ENCODE measurements around the gene SLC25A24. TPM values are rescaled to one million over a fixed set of nuclear protein-coding genes. Genes with fewer than 3 reads are reported as not detected.
"Not testable (repeated sequence)": the region's sequence is repeated elsewhere in the genome, so short reads cannot be mapped to it uniquely, and the experiment has no call there.

Gene SLC25A24
- total and polyA plus RNA-seq, 7 donors = 3.2 to 9.4 (median 6.8) TPM

DNA sequence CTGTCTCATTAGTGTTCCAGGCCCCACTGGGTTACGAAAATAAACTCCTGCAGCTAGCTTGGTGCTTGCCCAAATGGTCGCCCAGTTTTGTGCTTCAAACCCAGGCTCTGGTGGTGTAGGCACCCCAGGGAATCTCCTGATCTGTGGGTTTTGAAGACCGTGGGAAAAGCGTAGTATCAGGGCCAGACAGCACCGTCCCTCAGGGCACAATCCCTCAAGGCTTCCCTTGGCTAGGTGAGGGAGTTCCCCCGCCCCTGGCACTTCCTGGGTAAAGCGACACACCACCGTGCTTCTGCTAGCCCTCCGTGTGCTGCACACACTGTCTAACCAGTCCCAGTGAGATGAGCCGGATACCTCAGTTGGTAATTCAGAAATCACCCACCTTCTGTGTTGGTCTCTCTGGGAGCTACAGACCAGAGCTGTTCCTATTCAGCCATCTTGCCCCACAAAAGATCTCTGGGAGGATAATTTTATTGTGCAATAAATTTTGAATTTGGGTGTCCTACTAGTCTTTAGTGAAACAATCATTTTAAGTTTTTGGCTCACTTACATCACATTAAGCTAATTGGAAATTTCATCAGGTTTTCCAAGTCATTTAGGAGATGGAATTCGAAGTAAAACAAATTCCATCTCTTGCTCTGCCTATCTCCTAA lies 9.4 kb upstream of the SLC25A24 start:
- TF ChIP-seq, protein P1, sequence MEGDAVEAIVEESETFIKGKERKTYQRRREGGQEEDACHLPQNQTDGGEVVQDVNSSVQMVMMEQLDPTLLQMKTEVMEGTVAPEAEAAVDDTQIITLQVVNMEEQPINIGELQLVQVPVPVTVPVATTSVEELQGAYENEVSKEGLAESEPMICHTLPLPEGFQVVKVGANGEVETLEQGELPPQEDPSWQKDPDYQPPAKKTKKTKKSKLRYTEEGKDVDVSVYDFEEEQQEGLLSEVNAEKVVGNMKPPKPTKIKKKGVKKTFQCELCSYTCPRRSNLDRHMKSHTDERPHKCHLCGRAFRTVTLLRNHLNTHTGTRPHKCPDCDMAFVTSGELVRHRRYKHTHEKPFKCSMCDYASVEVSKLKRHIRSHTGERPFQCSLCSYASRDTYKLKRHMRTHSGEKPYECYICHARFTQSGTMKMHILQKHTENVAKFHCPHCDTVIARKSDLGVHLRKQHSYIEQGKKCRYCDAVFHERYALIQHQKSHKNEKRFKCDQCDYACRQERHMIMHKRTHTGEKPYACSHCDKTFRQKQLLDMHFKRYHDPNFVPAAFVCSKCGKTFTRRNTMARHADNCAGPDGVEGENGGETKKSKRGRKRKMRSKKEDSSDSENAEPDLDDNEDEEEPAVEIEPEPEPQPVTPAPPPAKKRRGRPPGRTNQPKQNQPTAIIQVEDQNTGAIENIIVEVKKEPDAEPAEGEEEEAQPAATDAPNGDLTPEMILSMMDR (IDR thresholded peaks at IDR 0.05) = no peak
- no peaks in the 10 kb centered on the region for H3K4me1 ChIP-seq
- DNase-seq = no peak
- no peaks in the 10 kb centered on the region for H3K36me3 ChIP-seq (ENCODE audit: insufficient read depth in 1 of 2, low read depth in 1 of 2)
- H3K27ac ChIP-seq = no peak overlapping the region
- intact Hi-C loops (cut with DNase I) = no loop called here
- peaks cover 0 to 3% (median 0%) of the 10 kb centered on the region in 3 donors for H3K27me3 ChIP-seq (ENCODE audit: insufficient read depth in 3 of 3, low read length in 2 of 3)
- ATAC-seq = no peak
- 61 to 76% (median 61%) methylated on average over 11 of the region's 11 CpGs for WGBS, 3 donors
- H3K9me3 ChIP-seq = no peaks in the 10 kb centered on the region
- H3K4me3 ChIP-seq = no peak overlapping the region

DNA sequence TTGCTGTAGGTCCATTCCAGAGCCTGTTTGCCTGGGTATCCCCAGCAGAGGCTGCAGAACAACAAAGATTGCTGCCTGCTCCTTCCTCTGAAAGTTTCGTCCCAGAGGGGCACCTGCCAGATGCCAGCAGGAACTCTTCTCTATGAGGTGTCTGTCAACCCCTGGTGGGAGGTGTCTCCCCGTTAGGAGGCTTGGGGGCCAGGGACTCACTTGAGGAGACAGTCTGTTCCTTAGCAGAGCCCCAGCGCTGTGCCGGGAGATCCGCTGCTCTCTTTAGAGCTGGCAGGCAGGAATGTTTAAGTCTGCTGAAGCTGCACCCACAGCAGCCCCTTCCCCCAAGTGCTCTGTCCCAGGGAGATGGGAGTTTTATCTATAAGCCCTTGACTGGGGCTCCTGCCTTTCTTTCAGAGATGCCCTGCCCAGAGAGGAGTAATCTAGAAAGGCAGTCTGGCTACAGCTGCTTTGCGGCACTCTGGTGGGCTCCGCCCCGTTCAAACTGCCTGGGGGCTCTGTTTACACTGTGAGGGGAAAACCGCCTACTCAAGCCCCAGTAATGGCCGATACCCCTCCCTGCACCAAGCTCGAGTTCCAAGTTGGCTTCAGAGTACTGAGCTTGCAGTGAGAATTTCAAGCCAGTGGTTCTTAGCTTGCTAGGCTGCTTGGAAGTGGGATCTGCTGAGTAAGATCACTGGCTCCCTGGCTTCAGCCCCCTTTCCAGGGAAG lies 8.7 kb upstream of the SLC25A24 start:
- ATAC-seq (no peak), DNase-seq (peak in 1 of 2 donors; percentile 17)
- TF ChIP-seq, protein P1 (IDR thresholded peaks at IDR 0.05) = no peak
- Histone ChIP-seq H3K27me3 (ENCODE audit: insufficient read depth in 3 of 3, low read length in 2 of 3) (peaks cover 0 to 3% (median 0%) of the 10 kb centered on the region in 3 donors), H3K4me1 (no peaks in the 10 kb centered on the region), H3K36me3 (ENCODE audit: insufficient read depth in 1 of 2, low read depth in 1 of 2) (no peaks in the 10 kb centered on the region), H3K9me3 (no peaks in the 10 kb centered on the region), H3K27ac (no peak overlapping the region), H3K4me3 (no peak overlapping the region)
- 43 to 53% (median 52%) methylated on average over 11 of the region's 11 CpGs for WGBS, 3 donors
- intact Hi-C loops (cut with DNase I) = no loop called here

DNA sequence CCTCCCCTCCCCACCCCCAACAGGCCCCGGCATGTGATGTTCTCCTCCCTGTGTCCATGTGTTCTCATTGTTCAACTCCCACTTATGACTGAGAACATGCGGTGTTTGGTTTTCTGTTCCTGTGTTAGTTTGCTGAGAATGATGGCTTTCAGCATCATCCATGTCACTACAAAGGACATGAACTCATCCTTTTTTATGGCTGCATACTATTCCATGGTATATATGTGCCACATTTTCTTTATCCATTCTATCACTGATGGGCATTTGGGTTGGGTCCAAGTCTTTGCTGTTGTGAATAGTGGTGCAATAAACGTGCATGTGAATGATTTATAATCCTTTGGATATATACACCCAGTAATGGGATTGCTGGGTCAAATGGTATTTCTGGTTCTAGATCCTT lies 3.4 kb upstream of the SLC25A24 start:
- ATAC-seq; H3K27ac ChIP-seq; H3K9me3 ChIP-seq; H3K4me3 ChIP-seq; intact Hi-C loops (cut with DNase I); H3K36me3 ChIP-seq (ENCODE audit: insufficient read depth in 1 of 2, low read depth in 1 of 2); H3K27me3 ChIP-seq (ENCODE audit: insufficient read depth in 3 of 3, low read length in 2 of 3); DNase-seq; H3K4me1 ChIP-seq: not testable (repeated sequence)
- 81 to 92% (median 89%) methylated on average over 3 of the region's 3 CpGs for WGBS, 3 donors

DNA sequence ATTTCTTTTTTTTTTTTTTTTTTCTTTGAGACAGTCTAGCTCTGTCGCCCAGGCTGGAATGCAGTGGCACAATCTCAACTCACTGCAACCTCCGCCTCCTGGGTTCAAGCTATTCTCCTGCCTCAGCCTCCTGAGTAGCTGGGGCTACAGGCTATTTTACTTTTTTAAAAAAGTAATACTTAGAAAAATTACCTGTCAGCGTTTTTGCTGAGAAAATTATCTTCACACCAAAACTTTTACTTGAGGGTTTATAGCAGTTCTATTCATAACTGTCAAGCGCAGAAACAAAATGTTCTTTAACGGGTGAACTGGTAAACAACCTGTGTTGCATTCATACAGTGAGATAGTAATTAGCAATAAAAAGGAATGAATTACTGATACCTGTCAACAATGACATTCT lies 1.5 kb upstream of the SLC25A24 start:
- H3K27me3 ChIP-seq (ENCODE audit: insufficient read depth in 3 of 3, low read length in 2 of 3) = no peaks in the 10 kb centered on the region
- H3K27ac ChIP-seq = no peak overlapping the region
- H3K4me1 ChIP-seq = peaks cover 11% of the 10 kb centered on the region
- no peaks in the 10 kb centered on the region for H3K9me3 ChIP-seq
- H3K36me3 ChIP-seq (ENCODE audit: insufficient read depth in 1 of 2, low read depth in 1 of 2) = no peaks in the 10 kb centered on the region
- no peak overlapping the region for H3K4me3 ChIP-seq
- ATAC-seq = no peak
- 86 to 92% (median 89%) methylated on average over 5 of the region's 5 CpGs for WGBS, 3 donors
- intact Hi-C loops (cut with DNase I) = no loop called here
- TF ChIP-seq, protein P1 (IDR thresholded peaks at IDR 0.05) = no peak
- no peak for DNase-seq

DNA sequence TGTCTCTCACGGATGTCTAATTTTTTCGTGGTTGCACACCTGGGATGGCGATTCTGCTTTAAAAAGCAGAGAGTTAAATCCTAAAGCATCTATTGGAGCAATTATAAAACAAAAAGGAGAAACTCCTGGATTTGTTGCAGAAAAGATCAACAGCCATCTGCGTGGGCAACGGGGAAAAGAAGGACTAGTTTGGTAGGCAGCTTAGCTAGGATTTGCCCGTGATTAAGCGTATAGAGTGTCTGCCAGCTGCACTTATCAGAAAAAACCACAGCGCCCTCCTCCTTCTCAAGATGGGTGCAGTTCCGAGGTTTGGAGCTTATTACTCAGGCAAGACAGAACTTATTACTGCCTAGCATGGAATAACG lies 526 bp upstream of the SLC25A24 start:
- DNase-seq (peak in 1 of 2 donors; percentile 38), ATAC-seq (peak; percentile 44 to 82 (median 68))
- H3K4me3 ChIP-seq = peak overlapping the region; percentile 90
- 1% methylated on average over 10 of the region's 10 CpGs for WGBS, 3 donors
- TF ChIP-seq, protein P1 (IDR thresholded peaks at IDR 0.05) = no peak
- no peaks in the 10 kb centered on the region for H3K27me3 ChIP-seq (ENCODE audit: insufficient read depth in 3 of 3, low read length in 2 of 3)
- intact Hi-C loops (cut with DNase I) = no loop called here
- no peaks in the 10 kb centered on the region for H3K9me3 ChIP-seq
- peaks cover 11% of the 10 kb centered on the region for H3K4me1 ChIP-seq
- H3K27ac ChIP-seq = peak overlapping the region; percentile 91
- no peaks in the 10 kb centered on the region for H3K36me3 ChIP-seq (ENCODE audit: insufficient read depth in 1 of 2, low read depth in 1 of 2)

Data from psoas muscle (tissue), 8 donors.